ENCODE results near the gene DNAJC8.

DNAJC8 gene

GRCh38 chr1:28232558-28233263 lies at the start of gene DNAJC8:
DNAJC8 (minus strand) TSS chr1:28233029; CDS start chr1:28232998, 31 bp downstream.
- peak; percentile 89 for DNase-seq (ENCODE audit: low spot score)

GRCh38 chr1:28281608-28282425 lies 49.0 kb upstream of the DNAJC8 start:
- no peak for DNase-seq (ENCODE audit: low spot score)

GRCh38 chr1:28280977-28281381 lies 48.1 kb upstream of the DNAJC8 start:
- no peak for DNase-seq (ENCODE audit: low spot score)

DNA sequence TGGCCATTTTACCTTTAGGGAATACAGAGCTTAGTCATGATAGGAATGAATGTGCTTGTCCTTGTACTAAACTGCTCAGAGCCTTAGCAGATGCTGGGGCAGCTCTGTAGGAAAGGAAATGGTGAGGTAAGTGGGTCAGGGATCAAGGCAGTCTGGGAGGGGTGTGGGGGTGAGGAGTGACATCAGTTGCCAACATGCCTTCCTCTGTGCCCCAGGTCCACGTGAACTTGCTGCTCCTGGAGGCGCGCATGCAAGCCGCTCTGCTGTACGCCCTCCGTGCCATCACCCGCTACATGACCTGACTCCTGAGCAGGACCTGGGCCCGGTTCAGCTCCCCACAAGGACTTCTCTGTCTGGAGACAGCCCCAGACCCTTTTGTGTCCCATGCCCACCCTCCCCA lies 47.7 kb upstream of the DNAJC8 start:
- no peak for DNase-seq (ENCODE audit: low spot score)

- DNase-seq (ENCODE audit: low spot score) = no peak
Measured at GRCh38 chr1:28279721-28280120, 46.9 kb upstream of the DNAJC8 start.

GRCh38 chr1:28278763-28279162 lies 45.9 kb upstream of the DNAJC8 start:
- no peak for DNase-seq (ENCODE audit: low spot score)

GRCh38 chr1:28273216-28273860 lies 40.5 kb upstream of the DNAJC8 start:
- no peak for DNase-seq (ENCODE audit: low spot score)

- no peak for DNase-seq (ENCODE audit: low spot score)
Measured at GRCh38 chr1:28272215-28272852, 39.5 kb upstream of the DNAJC8 start.

DNA sequence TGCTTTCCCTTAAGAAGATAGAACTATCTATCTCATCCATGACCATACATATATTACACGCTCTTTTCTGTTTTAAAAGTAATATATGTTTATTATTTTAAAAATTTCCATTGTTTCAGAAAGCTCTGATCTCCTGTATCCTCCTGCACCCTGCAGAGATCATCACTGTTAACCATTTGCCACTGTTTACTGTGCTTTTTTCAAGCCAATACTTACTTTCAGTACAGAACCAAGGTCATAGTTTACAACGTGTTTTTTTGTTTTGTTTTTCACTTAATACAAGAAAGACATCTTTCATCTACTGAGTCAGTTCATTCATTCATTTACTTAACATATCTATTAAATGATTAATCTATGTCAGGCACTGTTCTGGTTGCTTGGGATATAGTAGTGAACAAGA lies 36.7 kb upstream of the DNAJC8 start:
- DNase-seq (ENCODE audit: low spot score) = no peak

DNA sequence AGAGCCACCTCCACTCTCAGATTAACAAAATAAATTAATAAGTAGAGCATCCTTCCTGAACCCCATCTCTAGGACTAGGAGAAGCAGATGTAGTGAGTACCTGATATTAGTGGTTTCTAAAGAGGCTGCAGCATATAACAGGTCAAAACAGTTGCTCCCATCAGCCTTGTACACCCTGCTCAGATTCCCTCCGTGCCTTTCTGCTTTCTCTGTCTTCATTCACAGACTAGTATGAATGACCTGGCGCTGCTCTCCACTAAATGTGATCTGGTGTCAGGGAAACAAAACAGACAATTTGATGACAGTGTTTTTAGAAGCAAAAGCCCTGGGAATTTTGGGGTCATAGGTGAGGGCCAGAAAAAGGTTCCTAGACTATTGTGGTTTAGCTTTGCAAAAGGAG lies 34.8 kb upstream of the DNAJC8 start:
- DNase-seq (ENCODE audit: low spot score) = no peak

- no peak for DNase-seq (ENCODE audit: low spot score)
Measured at GRCh38 chr1:28266920-28267322, 34.1 kb upstream of the DNAJC8 start.

- DNase-seq (ENCODE audit: low spot score) = no peak
Measured at GRCh38 chr1:28265577-28265976, 32.7 kb upstream of the DNAJC8 start.

DNA sequence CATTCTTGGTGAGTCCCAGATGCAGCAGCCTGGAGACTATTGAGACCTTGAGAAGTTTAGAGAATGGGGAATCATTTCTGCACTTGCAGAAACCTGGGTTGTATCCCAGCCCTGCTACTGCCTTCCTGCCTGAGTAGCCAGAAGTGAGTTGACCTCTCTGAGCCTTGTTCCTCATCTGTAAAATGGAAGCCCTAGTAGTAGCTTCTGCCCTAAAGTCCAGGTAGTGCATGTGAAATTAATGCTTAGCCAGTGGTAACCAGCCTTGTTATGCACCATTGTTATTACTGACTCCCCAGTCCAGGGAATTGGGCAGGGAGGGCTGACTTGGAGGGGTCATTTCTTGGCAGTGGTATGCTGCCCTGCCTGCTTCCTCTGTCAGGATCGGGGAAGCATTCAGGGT lies 32.1 kb upstream of the DNAJC8 start:
- DNase-seq (ENCODE audit: low spot score) = no peak

GRCh38 chr1:28260803-28261174 lies 28.0 kb upstream of the DNAJC8 start:
- no peak for DNase-seq (ENCODE audit: low spot score)

GRCh38 chr1:28259934-28260802 lies 27.3 kb upstream of the DNAJC8 start:
- DNase-seq (ENCODE audit: low spot score) = peak; percentile 35

DNA sequence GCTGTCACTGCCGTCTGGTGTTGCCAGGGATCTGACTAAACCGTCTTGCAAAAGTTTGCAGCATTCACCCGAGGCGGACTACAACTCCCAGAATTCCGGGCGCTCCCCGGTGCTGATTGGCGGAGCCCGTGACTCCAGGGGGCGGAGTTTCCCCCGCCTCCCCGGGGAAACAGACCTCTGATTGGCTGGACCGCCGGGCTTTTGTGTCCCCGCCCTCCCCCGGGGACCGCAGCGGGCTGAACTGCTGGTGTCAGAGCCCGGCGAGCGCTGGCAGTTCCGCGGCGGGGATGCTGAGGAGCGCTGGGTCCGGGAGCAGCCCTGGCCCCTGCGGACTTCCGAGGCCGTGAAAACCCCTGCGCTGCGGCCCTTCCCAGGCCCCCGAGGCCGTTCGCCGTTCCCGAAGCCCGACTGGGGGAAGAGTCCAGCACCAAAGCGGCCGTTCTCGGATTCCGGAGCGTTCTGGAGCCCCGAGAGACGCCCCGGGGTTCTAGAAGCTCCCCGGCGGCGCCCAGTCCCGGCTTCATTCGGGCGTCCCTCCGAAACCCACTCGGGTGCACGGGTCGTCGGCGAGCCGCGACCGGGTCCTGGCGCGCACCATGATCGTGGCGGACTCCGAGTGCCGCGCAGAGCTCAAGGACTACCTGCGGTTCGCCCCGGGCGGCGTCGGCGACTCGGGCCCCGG lies 26.6 kb upstream of the DNAJC8 start, which contains the start of gene SESN2:
TSS of gene SESN2 (plus strand) at position 267 of the 682 bp plus-strand sequence. CDS start at position 597, 330 bp downstream.
- peak; percentile 97 for DNase-seq (ENCODE audit: low spot score)

- DNase-seq (ENCODE audit: low spot score) = no peak
Measured at GRCh38 chr1:28258628-28259251, 25.9 kb upstream of the DNAJC8 start.

DNA sequence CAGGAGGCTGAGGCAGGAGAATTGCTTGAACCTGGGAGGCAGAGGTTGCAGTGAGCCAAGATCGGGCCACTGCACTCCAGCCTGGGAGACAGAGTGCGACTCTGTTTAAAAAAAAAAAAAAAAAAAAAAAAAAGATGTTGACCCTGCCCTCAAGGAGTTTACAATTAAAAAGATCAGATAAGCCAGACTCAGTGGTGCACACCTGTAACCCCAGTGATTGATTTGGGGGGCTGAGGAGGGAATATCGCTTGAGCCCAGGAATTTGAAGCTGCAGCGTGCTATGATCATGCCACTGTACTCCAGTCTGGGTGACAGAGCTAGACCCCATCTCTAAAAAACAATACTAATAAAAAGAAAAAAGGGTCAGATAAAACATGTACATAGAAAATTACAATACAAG lies 24.9 kb upstream of the DNAJC8 start:
- no peak for DNase-seq (ENCODE audit: low spot score)

- no peak for DNase-seq (ENCODE audit: low spot score)
Measured at GRCh38 chr1:28256197-28256827, 23.5 kb upstream of the DNAJC8 start.

GRCh38 chr1:28249866-28250295 lies 17.1 kb upstream of the DNAJC8 start:
- DNase-seq (ENCODE audit: low spot score) = no peak

Data from globus pallidus (tissue), 1 donor.